Motor neuron (in vitro differentiated cells): ENCODE measurements around the gene RGS9BP. TPM values are rescaled to one million over a fixed set of nuclear protein-coding genes. Genes with fewer than 3 reads are reported as not detected.

Experiments
- ATAC-seq, 8 experiments: fragments of 200-7000 bp; cut with Tn5 transposase; replicated peaks in 6 of 8; 2 replicates each; pipeline ENCODE4 v1.8.0; 2021; ENCODE audit warnings: mild to moderate bottlenecking in 8 of 8, moderate library complexity in 8 of 8
- H3K27ac ChIP-seq, 2 donors: fragments of 250-450 bp; sonication (Bioruptor Pico); 2 replicates each; pipeline ENCODE4 v1.9.0; 2021; ENCODE audit warnings: antibody characterized with exemption in 2 of 2, mild to moderate bottlenecking in 2 of 2, moderate library complexity in 1 of 2
- H3K4me1 ChIP-seq, 2 donors: fragments of 250-450 bp; sonication (Bioruptor Pico); replicated peaks in 1 of 2; 2 replicates each; pipeline ENCODE4 v1.6.1; 2021; ENCODE audit warnings: antibody characterized with exemption in 2 of 2, mild to moderate bottlenecking in 2 of 2, moderate library complexity in 1 of 2
- H3K4me3 ChIP-seq, 5 donors: fragments of 250-450 bp; sonication (Bioruptor Pico); 2 replicates each; pipeline ENCODE4 v1.9.0; 2021; ENCODE audit warnings: antibody characterized with exemption in 5 of 5, mild to moderate bottlenecking in 5 of 5, moderate library complexity in 4 of 5
- WGBS, 10 experiments: fragments of 450-650 bp; shearing (Covaris generic); methylation state at CpG; one replicate each; pipeline ENCODE4 v1.0.0; 2022; 5-methylcytosine and 5-hydroxymethylcytosine counted together
- in situ Hi-C, 9 experiments: fragments of 400-800 bp; cut with MboI; loops; one replicate each; pipeline ENCODE4 v1.15.0; 2021; ENCODE audit warnings: low sequenced_read_pairs in 9 of 9, low pct_unique_long_range_greater_than_20kb in 2 of 9; ENCODE audit not compliant: unreplicated experiment in 9 of 9
- total RNA-seq, 8 experiments: library from RNA; unstranded; fragments of 300-600 nt; gene quantifications; 2 replicates each; pipeline versions ENCODE4 v1.2.3 to v1.2.4, GENCODE V29; 2022

Gene RGS9BP, protein sequence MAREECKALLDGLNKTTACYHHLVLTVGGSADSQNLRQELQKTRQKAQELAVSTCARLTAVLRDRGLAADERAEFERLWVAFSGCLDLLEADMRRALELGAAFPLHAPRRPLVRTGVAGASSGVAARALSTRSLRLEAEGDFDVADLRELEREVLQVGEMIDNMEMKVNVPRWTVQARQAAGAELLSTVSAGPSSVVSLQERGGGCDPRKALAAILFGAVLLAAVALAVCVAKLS
- 1 to 10 TPM in 2 of 8 experiments, under 1 TPM in 6; 0.21 to 2.3 (median 0.61) TPM for total RNA-seq

DNA sequence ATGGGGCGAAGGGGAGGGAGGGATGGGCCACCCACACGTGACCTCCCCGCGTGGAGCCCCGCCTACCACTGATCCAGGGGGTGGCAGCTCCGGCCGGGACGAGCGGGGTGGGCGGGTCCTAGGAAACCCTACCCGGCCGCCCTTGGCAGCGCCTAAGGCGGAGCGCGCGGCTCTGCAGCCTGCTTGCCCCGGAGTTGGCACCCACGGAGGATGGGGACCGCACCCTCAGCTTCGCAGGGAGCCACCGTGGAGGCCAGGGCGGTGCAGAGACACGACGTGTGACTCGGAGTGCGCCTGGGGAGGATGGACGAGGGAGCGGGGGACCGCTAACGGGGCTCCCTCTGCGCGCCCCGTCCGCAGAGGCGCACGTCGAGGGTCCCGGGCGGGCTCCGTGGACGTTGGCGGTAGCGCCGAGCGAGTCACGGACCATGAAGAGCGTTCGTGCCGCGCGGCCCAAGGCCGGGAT lies at the start of gene RGS9BP:
RGS9BP (plus strand) TSS at position 129 of the 466 bp plus-strand sequence. CDS start 416 bp downstream, outside the sequence.
- in situ Hi-C loops, result no loop called here

DNA sequence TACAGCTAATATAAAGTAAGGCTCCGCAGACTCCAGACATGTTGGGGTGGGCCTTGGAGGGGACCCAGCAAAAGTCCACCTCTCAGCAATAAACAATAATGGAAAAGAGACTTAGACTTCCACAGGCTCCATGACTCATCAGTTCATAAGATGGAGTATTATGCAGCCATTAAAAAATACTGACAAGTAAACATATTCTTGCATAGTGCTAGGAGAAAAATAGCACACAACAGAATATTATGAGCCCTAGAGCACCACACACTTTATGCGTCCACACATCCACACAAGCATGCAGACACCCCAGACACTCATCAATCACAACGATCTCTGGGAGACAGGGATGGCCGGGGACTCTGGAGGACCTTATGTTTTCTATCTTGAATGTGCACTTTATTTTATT lies 48.7 kb upstream of the RGS9BP start:
- H3K4me1 ChIP-seq, result no peaks in the 10 kb centered on the region
- H3K27ac ChIP-seq, result no peak overlapping the region
- in situ Hi-C loops, result no loop called here
- no peak for ATAC-seq
- WGBS, 10 experiments, result 88 to 100% (median 100%) methylated on average over 1 to 3 of the region's 4 CpGs; no CpG with 5 or more reads in 1 of the 10 experiments
- H3K4me3 ChIP-seq, result no peak overlapping the region

More for the DNA sequence above, at the start of gene RGS9BP:
- peak within 1 kb of the TSS; percentile 40 to 54 for H3K27ac ChIP-seq
- 0% methylated on average over 2 of the region's 53 CpGs; no CpG with 5 or more reads in 9 of the 10 experiments for WGBS, 10 experiments
- peak; percentile 59 to 71 (median 68) for ATAC-seq
- H3K4me3 ChIP-seq, result peak within 1 kb of the TSS; percentile 71 to 95 (median 86)
- H3K4me1 ChIP-seq, result peaks cover 5 to 13% of the 10 kb centered on the region in 2 donors

DNA sequence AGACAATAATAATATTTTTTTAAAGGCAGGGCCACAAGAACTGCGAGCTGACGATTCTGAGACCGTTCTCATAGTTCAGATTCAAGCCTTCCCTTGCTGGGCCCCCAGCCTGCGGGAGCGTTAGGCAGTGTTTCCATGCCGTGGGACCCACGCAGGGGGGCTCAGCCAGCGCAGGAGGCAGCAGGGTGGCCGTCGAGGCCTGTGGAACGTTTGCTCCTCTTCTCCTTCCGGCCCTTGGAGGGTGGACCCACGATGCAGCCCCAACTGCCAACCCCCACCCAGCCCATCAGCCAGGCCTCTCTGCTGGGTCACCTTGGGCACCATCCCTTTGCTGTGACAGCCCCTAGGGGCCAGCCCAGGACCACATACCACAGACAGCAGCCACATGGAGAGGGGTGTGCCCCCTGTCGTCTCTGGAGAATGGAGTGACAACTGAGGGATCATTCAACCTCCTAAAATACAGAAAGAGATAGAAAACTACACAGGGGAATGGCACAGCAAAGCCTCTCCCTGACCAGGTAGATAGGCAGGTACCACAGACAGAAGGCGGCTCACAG lies 47.9 kb upstream of the RGS9BP start:
- no peak overlapping the region for H3K27ac ChIP-seq
- H3K4me3 ChIP-seq, result no peak overlapping the region
- in situ Hi-C loops, result no loop called here
- WGBS, 10 experiments, result 90 to 100% (median 98%) methylated on average over 1 to 6 of the region's 15 CpGs; no CpG with 5 or more reads in 4 of the 10 experiments
- H3K4me1 ChIP-seq, result no peaks in the 10 kb centered on the region
- no peak for ATAC-seq

DNA sequence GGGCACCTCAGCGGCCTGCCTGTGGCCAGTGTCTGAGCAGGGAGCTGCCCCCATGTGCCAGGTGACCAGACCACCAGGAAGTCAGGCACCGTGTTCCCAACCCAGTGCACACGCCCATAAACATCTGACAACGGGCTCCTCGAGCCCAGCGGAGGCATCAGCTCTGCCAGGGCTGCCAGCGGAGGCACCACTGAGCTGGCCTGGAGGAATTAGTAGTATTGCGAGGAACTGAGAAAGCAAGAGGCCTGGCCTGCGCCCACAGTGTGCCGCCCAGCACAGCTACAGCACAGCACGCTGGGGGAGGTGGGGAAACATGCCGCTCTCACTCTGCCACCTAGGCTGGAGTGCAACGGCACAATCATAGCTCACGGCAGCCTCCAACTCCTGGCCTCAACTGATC lies 45.3 kb upstream of the RGS9BP start:
- WGBS, 10 experiments, result 50 to 100% (median 88%) methylated on average over 1 to 6 of the region's 14 CpGs; no CpG with 5 or more reads in 6 of the 10 experiments
- Histone ChIP-seq H3K4me1 (no peaks in the 10 kb centered on the region), H3K27ac (no peak overlapping the region), H3K4me3 (no peak overlapping the region)
- in situ Hi-C loops, result no loop called here
- no peak for ATAC-seq

DNA sequence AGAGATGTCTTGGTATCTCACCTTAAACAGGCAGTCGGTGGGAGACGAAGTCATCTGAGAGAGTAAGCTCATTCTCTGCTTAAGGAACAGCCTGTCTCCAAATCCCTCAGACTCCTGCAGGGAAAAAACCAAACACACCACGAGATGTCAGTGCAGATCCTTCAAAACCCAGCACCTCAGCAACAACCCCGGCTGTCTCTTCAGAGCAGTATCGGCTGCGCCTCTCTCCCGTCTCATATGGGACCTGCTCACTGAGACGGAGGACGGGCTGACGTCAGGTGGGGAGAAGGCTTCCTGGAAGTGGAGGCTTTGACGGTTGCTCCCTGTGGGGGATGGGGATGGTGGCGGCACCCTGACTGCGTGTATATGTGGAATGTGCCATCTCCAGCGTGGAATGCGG lies 44.3 kb upstream of the RGS9BP start:
- Histone ChIP-seq H3K4me3 (no peak overlapping the region), H3K27ac (no peak overlapping the region), H3K4me1 (no peaks in the 10 kb centered on the region)
- WGBS, 10 experiments, result 93 to 100% (median 100%) methylated on average over 1 to 5 of the region's 15 CpGs; no CpG with 5 or more reads in 4 of the 10 experiments
- ATAC-seq, result no peak
- in situ Hi-C loops, result no loop called here

DNA sequence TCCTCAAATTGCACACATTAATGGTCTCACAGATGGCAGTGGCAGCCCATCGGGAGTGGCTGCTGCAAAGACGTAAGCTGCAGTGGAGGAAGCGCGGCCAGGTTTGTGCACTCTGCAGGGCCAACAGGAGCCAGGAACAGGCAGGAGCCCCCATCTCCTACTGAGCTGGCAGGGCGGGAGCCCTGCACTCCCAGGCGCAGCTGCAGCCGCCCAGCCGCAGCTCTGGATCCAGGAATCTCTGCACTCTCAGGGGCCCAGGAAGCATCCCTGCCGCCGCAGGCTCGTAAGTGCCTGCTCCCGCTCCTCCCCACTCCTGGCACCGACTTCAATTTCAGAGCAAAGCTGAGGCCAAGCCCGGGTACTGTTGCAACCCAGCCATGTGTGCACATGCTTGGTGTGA lies 38.2 kb upstream of the RGS9BP start:
- WGBS, 10 experiments, result 80 to 100% (median 83%) methylated on average over 1 to 7 of the region's 14 CpGs; no CpG with 5 or more reads in 5 of the 10 experiments
- Histone ChIP-seq H3K27ac (no peak overlapping the region), H3K4me1 (no peaks in the 10 kb centered on the region), H3K4me3 (no peak overlapping the region)
- ATAC-seq, result no peak
- in situ Hi-C loops, result no loop called here

DNA sequence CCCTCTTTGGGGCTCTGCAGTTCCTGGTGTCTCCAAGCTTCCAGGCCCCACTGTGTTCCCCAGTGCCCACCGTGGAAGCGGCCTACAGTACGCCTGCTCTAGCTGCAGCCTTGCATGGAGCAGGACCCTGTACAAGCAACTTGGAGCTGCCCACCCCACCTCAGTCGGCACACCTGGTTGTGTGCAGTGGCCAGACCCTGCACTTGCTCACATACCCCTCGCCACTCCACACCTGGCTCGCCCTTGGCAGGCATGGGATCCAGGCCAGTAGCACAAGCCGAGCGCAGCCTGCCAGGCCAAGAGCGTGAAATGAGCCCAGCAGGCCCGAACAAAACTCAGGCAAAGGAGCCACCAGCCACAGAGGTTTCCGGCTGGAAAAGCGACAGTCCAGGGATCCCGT lies 37.0 kb upstream of the RGS9BP start:
- ATAC-seq, result no peak
- no peak overlapping the region for H3K4me3 ChIP-seq
- 97 to 100% (median 100%) methylated on average over 1 to 6 of the region's 13 CpGs; no CpG with 5 or more reads in 5 of the 10 experiments for WGBS, 10 experiments
- H3K4me1 ChIP-seq, result no peaks in the 10 kb centered on the region
- in situ Hi-C loops, result no loop called here
- H3K27ac ChIP-seq, result no peak overlapping the region

DNA sequence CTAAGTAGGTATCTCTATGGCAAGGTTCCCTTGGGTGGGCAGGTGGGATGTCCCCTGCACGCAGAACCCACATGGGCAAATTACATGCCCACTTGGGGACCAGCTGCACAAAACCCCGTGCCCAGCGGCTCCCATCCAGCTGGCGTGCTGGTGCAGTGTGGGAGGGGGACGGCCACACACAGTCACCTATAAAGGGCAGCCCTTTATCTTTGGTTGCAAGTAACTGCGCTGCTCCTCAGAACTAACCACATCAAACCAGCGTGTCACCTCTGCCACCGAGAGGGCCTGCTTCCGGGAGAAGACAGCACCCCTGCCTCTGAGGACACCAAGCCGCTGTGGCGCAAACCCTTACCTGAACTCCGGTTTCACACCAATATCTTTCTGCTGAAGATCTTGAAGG lies 32.9 kb upstream of the RGS9BP start:
- whole genome bisulfite sequencing, 10 experiments, result 92 to 100% (median 95%) methylated on average over 1 to 9 of the region's 12 CpGs; no CpG with 5 or more reads in 5 of the 10 experiments
- ATAC-seq, result no peak
- H3K4me1 ChIP-seq, result no peaks in the 10 kb centered on the region
- in situ Hi-C loops, result no loop called here
- H3K27ac ChIP-seq, result no peak overlapping the region
- no peak overlapping the region for H3K4me3 ChIP-seq

DNA sequence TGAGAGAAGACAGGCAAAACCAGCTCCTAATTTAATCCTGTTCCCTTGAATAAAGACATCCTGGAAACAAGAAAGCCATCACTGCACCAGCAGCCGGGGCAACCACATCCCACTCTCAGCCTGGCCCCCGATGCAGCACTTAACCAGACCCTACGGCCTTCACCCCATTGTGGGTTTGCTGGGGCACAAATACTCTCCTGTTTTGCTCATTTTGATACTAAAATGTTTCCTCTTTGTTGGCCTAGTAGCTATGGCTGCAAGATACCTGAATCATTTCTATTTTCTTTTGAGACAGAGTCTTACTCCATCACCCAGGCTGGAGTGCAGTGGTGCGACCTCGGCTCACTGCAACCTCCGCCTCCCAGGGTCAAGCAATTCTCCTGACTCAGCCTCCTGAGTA lies 29.1 kb upstream of the RGS9BP start:
- Histone ChIP-seq H3K4me3 (no peak overlapping the region), H3K4me1 (peaks cover 0 to 2% of the 10 kb centered on the region in 2 donors), H3K27ac (no peak overlapping the region)
- WGBS, 10 experiments, result 58 to 90% (median 85%) methylated on average over 2 to 3 of the region's 6 CpGs; no CpG with 5 or more reads in 6 of the 10 experiments
- no peak for ATAC-seq
- in situ Hi-C loops, result no loop called here

DNA sequence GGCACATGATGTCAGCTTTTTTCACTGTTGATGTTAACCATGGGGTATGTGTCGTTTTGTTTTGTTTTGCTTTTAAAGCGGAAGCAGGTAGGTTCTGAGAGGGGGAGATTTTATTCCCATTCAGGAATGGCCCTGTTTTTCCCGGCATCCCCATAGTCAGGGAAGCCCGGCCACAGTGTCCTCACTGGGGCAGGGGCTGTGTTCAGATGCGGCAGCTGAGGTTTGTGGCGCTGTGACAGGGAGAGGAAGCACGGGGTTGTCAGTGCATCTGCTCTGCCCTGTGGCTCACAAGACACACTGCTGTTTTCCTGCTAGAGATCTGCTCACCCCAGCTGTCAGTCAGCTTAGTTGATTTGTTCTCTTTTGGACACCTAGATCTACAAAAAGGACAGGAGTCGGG lies 28.3 kb upstream of the RGS9BP start:
- in situ Hi-C loops, result no loop called here
- no peak overlapping the region for H3K27ac ChIP-seq
- H3K4me3 ChIP-seq, result no peak overlapping the region
- no peak for ATAC-seq
- H3K4me1 ChIP-seq, result peaks cover 2 to 7% of the 10 kb centered on the region in 2 donors
- WGBS, 10 experiments, result 79 to 100% (median 100%) methylated on average over 1 to 6 of the region's 8 CpGs; no CpG with 5 or more reads in 1 of the 10 experiments

DNA sequence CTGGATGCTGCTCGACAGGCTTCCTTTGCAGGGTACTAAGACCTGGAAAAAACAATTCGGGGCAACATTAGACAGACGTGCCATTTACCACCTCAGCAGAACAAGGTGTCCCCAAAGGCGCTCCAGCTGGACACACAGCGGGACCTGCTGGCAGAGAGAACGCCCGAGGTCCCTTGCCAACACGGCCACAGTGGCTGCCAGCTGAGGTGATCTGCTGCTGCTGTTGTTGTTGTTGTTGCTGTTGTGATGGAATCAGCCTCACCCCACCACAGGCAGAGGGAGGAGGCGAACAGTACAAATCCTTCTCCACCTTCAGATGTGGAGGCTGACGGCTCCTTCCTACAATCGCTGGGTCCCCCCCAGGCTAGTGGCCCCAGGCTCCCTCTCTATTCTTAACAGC lies 25.9 kb upstream of the RGS9BP start:
- no peak overlapping the region for H3K4me3 ChIP-seq
- peaks cover 2 to 7% of the 10 kb centered on the region in 2 donors for H3K4me1 ChIP-seq
- in situ Hi-C loops, result no loop called here
- whole genome bisulfite sequencing, 10 experiments, result 79 to 100% (median 96%) methylated on average over 1 to 4 of the region's 11 CpGs; no CpG with 5 or more reads in 4 of the 10 experiments
- ATAC-seq, result no peak
- H3K27ac ChIP-seq, result no peak overlapping the region

DNA sequence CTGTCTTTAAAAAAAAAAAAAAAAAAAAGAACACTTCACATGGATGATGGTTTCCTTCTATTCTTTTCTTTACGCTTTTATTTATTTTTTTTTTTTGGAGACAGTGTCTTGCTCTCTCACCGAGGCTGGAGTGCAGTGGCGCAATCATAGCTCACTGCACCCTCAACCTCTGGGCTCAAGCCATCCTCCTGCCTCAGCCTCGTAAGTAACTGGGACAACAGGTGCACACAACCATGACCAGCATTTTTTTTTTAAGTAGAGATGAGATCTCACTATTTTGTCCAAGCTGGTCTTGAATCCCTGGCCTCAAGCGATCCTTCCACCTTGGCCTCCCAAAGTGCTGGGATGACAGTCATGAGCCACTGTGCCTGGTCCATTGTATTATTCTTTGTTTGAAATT lies 25.0 kb upstream of the RGS9BP start:
- in situ Hi-C loops, result no loop called here
- no peak overlapping the region for H3K27ac ChIP-seq
- 74 to 100% (median 89%) methylated on average over 2 to 5 of the region's 5 CpGs; no CpG with 5 or more reads in 2 of the 10 experiments for WGBS, 10 experiments
- no peak overlapping the region for H3K4me3 ChIP-seq
- H3K4me1 ChIP-seq, result peaks cover 2 to 7% of the 10 kb centered on the region in 2 donors
- ATAC-seq, result no peak

DNA sequence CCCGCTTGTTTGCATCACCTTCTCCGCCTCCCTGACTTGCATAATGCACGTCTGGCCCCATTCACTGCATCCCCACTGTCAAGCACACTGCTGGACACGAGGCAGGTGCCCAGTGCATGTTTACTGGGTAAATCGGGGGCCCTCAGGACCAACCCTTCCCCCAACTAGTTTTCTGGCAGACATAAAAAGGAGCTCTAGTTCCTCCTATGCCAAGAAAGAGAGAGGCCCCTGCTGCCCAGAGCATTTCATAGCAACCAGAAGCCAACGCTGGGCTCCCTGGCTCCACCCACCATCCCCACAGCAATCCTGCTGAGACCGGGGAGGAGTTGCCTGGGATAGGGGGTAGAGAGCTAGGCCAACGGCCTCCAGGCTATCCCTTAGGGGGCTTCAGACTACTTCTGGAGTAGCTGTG lies 23.9 kb upstream of the RGS9BP start:
- Histone ChIP-seq H3K4me1 (peaks cover 2 to 7% of the 10 kb centered on the region in 2 donors), H3K27ac (peak overlapping the region in 1 of 2 donors; percentile 19), H3K4me3 (no peak overlapping the region)
- 0 to 74% (median 50%) methylated on average over 1 to 3 of the region's 8 CpGs; no CpG with 5 or more reads in 5 of the 10 experiments for WGBS, 10 experiments
- in situ Hi-C loops, result no loop called here
- peak in 6 of 8 experiments; percentile 53 to 96 (median 80) for ATAC-seq
